Stimulated activated CD4-positive, alpha-beta T cell treated with anti-CD3 and anti-CD28 coated beads, TNF-alpha, amount 100 ng/mL, for 4 hours (primary cell): Measurements from ENCODE around the gene SATB1.

ENCODE experiments used
- DNase-seq, 3 experiments: peaks; one replicate each; pipeline ENCODE4 v3.0.0-alpha.2; 2020; ENCODE audit warnings: low read depth in 3 of 3

SATB1 gene

DNA sequence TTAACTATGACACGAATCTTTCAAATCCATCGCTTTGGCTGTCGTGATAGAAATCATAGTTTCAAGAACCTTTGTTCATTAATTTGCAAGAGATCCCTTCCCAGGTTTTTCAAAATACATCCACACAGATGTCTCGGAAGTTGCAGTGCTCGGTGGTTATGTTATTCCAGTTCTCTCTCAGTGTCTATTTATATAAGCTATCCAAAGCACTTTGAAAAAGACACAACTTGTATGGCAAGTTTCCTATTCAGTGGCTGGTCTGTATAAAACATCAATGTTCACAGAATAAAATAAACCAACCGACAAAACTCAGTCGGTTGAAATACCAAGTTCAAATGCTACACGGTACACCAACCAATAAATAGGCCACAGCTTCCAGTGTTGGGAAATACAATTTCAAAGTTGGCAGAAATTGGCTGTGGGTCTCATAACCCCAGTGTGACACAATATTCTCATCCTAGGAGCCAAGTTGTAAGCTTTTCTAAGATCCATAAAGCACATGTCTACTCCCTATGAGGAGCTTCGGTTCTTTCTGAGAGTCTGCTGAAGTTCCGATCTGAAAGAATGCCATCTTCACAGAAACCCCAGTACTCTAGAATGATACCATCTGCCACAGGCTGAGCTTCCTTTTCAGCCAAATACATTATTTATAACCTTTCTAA is 23.7 kb downstream of the SATB1 start:
- no peak for DNase-seq

DNA sequence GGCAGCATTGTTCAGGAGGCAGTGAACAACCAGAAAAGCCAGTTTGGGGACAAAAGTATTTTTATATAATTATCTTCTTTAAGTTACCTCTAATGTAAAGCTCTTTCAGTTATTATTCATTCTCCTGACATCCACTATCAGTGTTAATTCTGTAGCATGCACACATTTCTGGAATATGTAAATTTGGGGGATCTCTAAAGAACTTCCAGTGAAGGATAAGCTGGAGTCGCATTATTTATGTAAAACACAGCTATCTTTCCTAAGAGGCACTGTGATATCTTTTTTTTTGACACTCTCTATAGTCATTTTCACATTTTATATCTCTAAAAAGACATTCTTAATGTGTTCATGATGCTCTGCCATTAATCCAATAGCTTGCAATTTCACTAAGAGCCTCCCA is 26.7 kb downstream of the SATB1 start:
- no peak for DNase-seq

DNA sequence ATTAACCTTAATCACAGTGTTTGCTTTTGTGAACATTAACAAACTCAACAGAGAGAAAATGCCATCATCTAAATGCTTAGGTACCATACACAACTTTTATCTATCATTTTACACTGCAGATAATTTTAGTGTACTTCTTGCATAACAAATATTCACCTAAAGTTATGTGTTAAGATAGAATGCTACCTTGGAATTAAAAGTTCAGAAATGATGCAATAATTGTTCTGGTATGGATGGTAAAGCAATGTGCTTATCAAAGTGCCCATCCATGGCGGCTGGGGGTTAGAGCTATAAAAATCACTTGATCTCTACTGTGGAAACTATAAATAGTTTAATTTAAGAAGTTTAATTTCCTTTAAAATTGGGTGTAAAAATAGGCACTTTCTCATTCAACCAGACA is 28.7 kb downstream of the SATB1 start:
- no peak for DNase-seq

DNA sequence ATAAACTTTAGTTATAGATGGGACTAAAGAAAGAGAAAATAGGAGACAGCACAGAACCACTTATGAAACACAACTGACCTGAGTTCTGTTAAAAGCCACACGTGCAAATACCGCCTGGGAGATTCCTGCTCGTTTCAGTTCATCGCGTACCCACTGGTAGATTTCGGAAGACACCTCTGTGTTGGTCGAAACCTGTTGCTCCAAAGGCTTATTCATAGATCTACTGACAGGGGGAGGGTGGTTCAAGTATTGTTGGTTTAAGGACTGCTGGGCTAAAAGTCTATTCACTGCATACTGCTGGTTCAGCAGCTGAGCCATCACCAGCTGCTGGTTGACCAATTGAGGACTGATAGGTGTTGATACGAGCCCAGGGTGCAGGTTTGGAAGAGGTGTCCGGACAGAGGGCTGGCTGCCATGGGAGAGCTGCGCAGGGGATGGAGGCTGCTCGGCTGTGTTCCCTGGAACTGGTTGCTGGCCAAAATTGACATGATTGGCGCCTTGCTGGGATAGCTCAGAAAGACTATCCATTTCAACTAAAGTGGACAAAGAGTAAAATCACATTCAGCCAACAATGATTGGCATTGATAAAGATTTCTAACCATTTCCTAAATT is 30.6 kb downstream of the SATB1 start:
- DNase-seq = no peak

DNA sequence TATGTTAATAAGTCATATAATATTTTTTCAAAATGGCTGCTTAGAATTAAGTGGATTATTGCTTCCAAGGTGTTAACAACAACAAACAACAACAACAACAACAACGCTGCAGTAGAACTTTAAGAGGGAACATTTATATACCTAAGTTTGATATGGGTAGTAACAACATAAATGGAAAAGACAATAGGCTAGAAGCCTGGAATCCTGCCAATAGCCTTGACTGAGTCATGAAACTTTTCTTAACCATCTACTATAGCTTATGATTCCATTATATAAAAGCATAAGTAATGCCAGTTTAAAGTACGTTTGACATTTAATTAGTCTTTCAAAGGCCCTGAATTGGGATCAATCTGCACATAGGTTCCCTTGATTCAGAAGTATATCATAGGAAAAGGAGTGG is 31.2 kb downstream of the SATB1 start:
- DNase-seq = no peak

DNA sequence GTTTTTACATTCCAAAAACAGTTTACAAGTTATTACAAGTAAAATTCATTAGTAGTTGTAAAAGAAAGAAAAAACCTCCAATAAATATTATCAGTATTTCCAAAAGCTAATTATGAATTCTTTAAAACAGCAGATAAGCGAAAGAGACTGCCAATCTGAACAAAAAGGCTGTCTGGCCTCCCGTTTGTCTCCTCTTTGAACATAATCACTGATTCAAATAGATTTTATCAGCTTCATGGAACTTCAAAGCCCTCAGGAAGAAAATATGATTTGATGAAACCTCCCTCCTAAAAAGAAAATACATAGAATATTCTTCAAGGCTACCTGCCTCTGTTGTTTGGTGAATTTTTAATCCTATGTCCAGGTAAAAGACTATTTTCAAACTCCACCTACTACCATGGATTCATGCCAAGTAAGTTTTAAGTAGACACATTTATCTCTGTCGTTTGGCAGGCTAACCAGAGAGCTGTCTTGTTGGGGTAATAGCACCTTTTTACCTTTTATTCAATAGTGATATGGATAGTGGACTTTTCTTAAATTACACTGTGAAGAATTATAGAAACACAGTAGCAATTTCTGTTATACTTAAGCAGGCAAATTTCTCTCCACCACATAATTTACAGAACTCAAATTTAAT is 35.0 kb downstream of the SATB1 start:
- no peak for DNase-seq

DNA sequence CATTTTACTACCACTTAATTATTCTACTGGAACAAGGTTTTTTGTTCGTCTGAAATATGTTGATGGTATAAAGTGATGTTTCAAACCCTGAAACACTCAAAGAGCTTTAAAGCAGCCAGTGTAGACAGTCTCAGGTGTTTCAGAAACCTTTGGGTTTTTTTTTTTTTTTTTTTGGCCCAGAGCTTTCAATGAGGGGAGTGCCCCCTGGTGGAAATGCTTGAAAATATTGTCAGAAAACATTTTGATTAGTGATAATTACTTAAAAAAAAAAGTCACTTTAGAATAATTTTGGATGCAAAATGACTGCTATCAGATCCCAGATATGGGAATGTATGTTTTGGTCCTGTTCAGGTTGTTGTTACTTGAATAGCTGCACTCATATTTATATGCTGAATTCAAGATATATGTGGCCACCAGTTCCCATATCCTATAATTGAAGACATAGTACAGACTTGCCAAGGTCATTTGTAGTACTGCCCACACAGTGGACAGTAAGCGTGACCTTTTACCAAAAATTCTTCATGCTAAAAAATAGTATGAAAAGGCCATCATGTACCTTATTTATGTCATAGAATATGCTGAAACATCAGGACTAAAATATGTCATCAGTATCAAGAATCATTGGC is 35.9 kb downstream of the SATB1 start:
- DNase-seq = no peak

DNA sequence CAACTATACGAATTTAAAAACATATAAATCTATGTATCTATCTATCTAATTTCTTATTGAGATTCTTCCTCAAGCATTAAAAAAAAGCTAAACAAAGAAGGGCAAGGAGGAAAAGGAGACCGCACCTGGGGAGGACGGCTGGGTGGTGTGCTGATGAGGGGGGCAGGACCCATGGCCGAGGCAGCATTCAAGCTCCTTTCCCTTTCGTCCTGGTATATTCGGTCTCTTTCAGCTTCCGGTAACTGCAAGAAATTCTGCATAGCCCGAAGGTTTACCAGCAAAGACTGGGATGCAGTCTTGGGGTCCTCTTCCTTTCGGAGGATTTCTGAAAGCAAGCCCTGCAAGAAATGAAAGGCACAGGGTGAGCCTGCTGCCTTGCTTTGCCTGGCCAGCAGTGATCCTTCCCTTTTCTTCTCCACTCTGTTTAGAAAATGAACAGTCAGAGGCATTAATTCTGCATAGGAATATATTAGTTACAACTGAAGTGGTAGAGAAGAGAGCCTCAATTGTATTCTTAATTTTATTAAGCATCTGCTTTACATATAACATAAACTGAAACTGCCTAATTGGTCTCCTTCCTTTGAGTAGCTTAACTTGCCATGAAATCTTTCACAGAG is 38.8 kb downstream of the SATB1 start:
- no peak for DNase-seq

DNA sequence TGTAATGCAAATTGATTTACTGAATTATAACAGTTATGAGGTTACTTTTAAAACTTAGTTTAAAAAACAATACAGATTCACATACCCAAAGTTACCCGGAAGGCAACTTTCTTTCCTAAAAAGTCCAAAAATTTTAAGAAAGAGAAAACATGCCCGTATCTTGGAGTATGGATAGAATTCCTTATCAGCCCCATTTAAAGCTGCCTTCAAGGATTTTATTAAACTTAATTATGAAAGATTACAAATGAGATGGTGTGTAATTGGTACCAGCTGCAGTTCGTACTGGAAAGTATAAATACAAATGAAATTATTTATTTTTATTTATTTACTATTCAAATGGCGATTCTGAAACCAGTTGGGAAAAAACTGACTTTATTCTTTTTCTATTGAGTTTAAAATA is 39.4 kb downstream of the SATB1 start:
- no peak for DNase-seq

DNA sequence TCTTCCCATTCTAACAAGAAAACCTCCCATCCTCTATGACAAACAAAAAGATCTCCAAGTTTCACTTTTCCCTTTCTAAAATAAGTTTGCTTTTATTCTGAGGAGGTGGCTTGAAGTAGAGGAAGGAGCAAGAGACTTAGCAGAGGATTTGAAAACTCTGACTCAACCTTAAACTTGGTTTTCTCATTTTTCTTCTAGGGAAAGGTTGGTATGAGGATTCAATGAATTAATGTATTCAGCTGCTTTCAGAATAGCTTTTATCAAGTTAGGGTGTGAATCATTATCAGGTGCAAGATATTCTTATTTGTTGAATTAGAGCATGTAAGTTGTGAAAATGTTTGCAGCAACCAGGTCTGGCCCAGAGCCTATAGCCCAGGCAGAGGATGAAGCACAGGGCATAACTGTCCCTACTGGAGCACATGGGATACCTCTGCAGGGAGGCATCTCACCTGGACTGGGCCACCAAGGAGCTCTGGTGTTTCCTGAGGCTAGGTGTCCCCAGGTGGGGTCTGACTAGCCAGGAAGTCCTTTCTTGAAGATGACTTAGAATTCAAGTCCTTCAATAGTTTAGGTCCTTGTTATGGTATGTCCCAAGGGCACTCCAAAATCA is 42.3 kb downstream of the SATB1 start:
- no peak for DNase-seq

DNA sequence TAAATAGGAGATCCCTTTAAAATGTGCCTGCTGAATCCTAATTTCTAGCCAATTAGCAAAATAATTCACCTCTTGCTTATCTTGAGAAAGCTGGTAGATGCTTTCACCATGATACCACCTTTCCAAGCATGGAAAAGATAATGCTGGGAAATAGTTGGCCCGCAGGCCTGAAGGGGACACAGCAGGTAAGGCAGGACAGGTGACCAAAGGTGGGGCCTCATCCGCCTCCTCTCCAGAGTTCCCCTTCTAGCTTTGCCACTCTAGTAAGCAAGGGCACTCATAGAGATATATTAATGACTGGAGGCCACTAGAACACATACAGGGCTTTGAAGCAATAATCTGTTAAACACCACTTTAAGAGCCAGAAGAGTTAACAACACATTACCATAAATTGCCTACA is 45.5 kb downstream of the SATB1 start:
- DNase-seq = no peak

DNA sequence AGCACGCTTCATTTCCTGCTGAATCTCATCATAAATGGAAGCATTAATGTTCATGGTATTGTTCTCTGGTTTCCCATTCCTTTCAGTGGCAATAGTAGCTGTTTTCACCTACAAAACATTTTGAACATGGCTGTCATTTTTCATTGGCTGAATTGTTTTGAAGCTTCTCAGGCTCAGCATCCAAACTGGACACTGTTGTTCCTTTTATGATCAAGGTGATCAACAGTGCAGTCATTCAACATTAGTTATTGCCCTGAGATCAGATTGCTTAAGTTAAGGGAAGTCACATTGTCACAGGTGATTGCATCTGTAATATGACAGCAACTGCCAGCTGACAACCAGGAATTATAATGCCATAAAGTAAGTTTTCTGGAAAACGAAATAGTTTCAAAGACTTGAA is 46.9 kb downstream of the SATB1 start:
- DNase-seq = no peak

DNA sequence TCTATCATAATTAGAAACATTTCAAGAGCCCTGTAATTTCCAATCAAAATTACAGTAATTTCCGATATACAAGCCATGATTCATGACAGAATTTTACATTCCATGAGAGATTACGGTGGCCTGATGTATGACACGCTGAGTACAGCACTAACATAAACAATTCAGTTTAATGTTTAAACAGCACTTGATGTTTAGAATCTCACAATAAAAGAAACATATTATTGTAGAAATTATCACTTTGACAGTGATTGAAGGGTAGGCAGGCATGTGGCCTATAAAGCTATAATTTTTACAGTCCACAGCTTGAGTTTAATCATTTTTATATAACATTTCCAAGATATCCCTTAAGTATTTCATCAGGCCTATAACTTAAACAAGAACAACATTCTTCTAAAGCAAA is 48.5 kb downstream of the SATB1 start:
- no peak for DNase-seq

DNA sequence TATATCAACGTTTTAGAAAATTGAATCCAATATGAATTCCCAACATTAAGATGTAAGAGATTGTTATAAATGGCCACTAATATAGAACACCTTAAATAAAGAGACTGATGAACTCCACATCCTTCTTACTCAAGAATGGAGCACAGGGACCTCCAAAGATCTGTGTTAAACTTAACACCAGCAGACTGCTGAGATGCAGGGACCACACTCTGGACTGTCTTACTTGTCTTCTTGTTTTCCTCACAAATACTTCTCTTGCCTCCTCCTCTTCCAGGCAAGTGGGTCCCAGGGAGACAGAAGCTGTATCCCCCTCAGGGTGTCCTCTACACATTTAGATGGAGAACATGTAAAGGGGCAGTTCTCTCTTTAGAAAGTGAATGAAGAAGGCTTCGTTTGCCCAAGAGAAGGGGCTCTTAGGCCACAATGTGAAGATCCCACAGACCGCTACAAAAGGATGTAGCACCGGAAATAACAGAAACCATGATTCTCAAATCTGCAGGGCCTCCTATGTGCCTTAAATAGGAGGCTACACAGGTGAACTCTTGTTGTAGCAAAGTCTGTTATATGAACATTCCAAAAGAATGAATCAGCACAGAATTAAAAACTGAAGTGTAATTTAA is 52.2 kb downstream of the SATB1 start:
- DNase-seq = no peak

DNA sequence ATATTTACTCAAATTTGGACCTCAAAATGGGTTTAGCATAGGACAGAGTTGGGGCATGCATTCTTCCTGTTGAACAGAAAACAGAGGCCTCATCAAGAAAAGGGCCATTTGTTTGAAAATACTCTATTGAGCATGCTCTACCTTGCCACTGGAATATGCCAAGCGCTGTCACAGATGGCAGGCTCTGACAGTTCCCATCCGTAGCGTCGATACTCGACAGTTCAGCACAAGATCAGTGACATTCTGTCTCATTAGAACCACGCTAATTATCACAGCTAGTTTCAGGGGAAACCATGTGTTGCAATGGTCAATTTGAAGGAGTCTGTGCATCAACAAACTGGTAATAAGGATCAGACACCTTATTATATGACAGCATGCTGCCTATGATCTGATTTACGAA is 54.5 kb downstream of the SATB1 start:
- no peak for DNase-seq

DNA sequence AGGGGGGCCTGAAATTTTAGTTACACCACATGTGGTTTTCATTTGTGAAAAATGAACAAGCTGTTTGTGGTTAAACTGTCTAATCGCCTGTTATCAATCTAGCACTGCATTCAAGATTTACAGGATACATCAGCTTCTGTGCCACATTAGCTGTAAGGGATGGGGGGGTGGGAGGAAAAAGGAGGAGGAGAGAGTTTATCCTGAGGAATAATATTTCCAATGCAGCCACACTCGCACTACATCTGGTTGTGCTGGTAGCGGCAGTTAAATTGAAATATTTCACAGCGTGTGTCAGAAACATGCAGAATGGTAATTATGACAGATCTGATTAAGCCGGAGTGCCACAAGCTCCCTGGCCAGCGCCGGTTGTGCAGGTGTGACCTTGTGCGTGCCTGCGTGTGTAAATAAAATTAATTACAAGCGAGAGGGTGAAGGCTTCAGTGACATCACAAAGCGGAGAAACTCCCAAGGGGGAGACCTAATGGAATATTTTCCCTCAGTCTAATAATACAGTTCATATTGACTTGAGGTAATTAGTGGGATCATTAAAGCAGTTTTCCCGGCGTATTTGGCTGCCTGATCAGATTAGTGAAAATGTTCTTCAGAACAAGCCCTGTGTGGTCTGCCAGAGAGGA is 55.5 kb downstream of the SATB1 start:
- DNase-seq = no peak

DNA sequence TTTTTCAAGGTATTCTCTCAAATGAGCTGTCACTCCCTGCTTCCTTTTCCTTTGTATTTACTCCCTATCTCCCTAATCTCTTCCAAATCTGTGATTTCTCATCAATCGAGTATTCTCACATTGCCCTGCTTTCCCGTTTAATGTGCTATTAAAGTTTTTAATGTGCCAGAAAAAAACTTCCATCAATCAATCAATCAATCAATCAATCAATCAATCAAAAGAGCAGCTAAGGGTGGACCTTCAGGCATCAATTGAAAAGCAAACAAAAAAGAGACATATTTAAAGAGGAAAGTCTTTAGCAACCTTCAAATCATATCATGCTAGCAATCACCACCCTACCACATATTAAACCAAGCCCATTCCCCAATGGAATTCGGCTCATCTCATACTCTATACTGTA is 58.9 kb downstream of the SATB1 start:
- no peak for DNase-seq

DNA sequence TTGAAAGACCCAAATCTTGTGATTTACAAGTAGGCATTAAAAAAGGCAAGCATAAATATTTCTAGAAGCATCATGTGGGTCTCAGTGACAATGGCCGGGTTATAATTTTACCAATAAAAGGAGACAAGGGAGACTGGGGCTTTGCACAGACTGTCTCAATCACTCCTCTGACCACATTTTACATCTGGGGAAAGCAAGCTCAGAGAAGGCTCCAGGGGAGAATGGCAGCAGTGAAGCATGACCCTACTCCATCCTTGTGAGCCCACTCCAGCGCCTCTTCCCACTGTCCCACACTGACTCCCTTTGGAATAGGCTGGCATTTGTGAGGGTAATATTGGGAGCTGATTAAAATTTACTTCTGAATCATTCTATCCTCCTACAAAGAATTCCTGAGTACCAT is 61.8 kb downstream of the SATB1 start:
- no peak for DNase-seq

DNA sequence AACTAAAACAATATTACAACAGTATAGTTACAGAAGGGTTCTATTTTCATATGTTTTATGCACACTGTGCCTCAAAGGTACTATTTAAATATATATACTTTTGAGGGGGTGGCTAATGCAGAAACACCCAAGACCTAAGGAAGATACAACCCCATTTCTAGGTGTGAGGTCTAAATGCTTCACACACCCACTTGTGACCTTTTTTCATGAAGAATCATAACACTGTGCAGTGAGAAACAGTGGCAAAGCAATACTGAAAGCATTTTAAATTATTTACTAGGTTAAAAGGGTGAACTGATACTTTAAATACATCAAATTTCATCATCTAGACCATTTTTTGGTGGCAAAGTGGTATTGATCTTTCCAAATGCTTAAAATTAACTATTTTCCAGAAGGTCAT is 67.4 kb downstream of the SATB1 start:
- DNase-seq = no peak

DNA sequence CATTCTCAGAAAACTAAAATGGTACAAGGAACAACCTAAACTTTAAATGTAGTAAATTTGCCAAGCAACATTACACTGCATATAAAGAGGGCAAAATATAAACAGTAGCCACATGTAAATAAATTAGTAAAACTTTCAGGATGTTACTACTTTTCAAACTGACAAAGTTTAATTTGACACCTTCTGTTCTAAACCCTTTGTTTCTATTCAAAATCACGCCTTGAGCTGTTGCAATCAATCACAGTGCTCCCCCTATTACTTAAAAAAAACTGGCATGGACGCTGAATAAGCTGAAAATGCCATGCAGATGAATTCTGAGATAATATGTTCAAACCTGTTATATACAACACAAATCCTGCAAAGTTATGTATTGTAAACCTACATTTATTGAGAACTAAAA is 69.3 kb downstream of the SATB1 start:
- no peak for DNase-seq

DNA sequence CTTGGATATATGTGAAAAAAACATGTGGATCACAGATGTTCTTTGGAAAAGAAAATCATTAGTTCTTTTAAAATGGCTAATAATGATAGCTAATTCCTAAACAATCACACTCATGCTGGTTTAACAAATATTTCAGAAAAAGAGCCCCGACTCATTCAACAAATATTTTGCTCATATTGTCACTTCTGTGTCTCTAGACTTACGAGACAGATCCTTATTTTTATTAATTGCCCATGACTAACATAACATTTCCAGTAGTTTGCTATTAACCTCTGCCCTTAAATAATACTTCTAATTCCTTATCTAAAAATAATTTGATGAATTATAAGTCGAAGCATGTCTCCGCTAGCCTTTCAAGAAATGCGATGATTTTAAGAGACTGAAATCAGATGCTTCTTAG is 70.4 kb downstream of the SATB1 start:
- DNase-seq = no peak
